ENCODE results near the gene PRRG3. TPM values are rescaled to one million over a fixed set of nuclear protein-coding genes. Genes with fewer than 3 reads are reported as not detected.

Gene PRRG3
- total and polyA plus RNA-seq, 2 donors (not counting 3 experiments of a cell fraction or from before 2014, with no cell fraction given), result not detected

DNA sequence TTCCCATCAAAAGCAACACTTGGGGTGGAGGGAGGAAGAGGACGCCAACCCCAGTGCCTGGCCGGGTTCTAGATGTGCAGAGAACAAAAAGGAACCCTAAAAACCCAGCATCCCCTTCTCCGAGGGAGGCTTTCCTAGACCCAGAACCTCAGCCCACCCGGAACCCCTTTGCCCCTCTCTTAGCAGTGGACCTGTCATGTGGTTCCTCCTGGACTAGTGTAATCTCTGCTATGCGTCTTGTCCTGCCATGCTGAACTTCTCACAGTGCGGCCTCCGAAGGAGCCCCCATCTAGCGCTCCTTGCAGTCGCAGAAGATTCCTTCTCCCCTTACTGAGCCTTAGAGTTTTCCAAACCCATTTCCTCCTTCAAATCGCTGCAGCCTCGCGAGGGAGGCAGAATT, 1.1 kb upstream of the PRRG3 start:
- Histone ChIP-seq H3K27me3 (ENCODE audit: control insufficient read depth in 2 of 2, insufficient read depth in 2 of 2, low read length in 2 of 2) (no peaks in the 10 kb centered on the region), H4K20me1 (replicated peaks; ENCODE audit: control insufficient read depth, extremely low read depth, insufficient read depth, low read length) (no peaks in the 10 kb centered on the region), H3K27ac (ENCODE audit: insufficient read depth, low read depth, low read length) (no peak overlapping the region), H3K9ac (replicated peaks; ENCODE audit: extremely low read depth, insufficient read depth, low read length) (no peak overlapping the region), H3K4me2 (ENCODE audit: insufficient read depth, low read length) (no peak overlapping the region), H3K9me3 (replicated peaks; ENCODE audit: control insufficient read depth, insufficient read depth, low read length) (no peaks in the 10 kb centered on the region), H2AFZ (ENCODE audit: low read depth, low read length) (no peak overlapping the region), H3K79me2 (ENCODE audit: control insufficient read depth, insufficient read depth, low read length) (no peaks in the 10 kb centered on the region), H3K4me3 (replicated peaks in 1 of 3; ENCODE audit: insufficient read depth in 1 of 3, low read depth in 1 of 3, low read length in 3 of 3) (no peak overlapping the region), H3K36me3 (ENCODE audit: control insufficient read depth in 2 of 2, extremely low read depth in 1 of 2, insufficient read depth in 2 of 2, low read length in 2 of 2) (no peaks in the 10 kb centered on the region), H3K4me1 (ENCODE audit: control insufficient read depth, extremely low read depth, insufficient read depth, low read length) (no peaks in the 10 kb centered on the region), H3K9me1 (replicated peaks; ENCODE audit: control insufficient read depth, extremely low read depth, insufficient read depth, low read length) (no peaks in the 10 kb centered on the region)
- FAIRE-seq, result no peak
- POLR2A ChIA-PET, result no interaction called here
- no TSS peak for BruUV-seq (replicated peaks)
- dilution Hi-C loops (cut with MboI; ENCODE audit: extremely low pct_ligation_motif_present, low sequenced_read_pairs) (no loop called here), intact Hi-C loops (cut with micrococcal nuclease) (no loop called here)
- CTCF ChIA-PET, result no interaction called here
- TF ChIP-seq EZH2 (IDR thresholded peaks at IDR 0.05; ENCODE audit: borderline replicate concordance, low read depth, low read length, severe bottlenecking), result no peak
- TF ChIP-seq POLR2AphosphoS5 (IDR thresholded peaks at IDR 0.05; ENCODE audit: insufficient read depth, low read depth, low read length), result no peak
- TF ChIP-seq, protein P1, sequence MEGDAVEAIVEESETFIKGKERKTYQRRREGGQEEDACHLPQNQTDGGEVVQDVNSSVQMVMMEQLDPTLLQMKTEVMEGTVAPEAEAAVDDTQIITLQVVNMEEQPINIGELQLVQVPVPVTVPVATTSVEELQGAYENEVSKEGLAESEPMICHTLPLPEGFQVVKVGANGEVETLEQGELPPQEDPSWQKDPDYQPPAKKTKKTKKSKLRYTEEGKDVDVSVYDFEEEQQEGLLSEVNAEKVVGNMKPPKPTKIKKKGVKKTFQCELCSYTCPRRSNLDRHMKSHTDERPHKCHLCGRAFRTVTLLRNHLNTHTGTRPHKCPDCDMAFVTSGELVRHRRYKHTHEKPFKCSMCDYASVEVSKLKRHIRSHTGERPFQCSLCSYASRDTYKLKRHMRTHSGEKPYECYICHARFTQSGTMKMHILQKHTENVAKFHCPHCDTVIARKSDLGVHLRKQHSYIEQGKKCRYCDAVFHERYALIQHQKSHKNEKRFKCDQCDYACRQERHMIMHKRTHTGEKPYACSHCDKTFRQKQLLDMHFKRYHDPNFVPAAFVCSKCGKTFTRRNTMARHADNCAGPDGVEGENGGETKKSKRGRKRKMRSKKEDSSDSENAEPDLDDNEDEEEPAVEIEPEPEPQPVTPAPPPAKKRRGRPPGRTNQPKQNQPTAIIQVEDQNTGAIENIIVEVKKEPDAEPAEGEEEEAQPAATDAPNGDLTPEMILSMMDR (IDR thresholded peaks at IDR 0.05; ENCODE audit: extremely low read depth in 1 of 2, insufficient read depth in 1 of 2, low read depth in 1 of 2, low read length in 2 of 2), result no peak
- no peak for TF ChIP-seq FOS (IDR thresholded peaks at IDR 0.05; ENCODE audit: borderline replicate concordance, insufficient read depth, low read length)
- no peak for TF ChIP-seq JUN (IDR thresholded peaks at IDR 0.05; ENCODE audit: borderline replicate concordance, insufficient read depth, insufficient read length, low read depth)
- no peak for TF ChIP-seq POLR2A (IDR thresholded peaks at IDR 0.05; ENCODE audit: low read depth, low read length)
- TF ChIP-seq GATA2 (IDR thresholded peaks at IDR 0.05; ENCODE audit: insufficient read depth, insufficient read length, low read depth, low read length), result no peak
- TF ChIP-seq, protein P2, sequence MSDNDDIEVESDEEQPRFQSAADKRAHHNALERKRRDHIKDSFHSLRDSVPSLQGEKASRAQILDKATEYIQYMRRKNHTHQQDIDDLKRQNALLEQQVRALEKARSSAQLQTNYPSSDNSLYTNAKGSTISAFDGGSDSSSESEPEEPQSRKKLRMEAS (IDR thresholded peaks at IDR 0.05; ENCODE audit: insufficient read depth, insufficient read length), result no peak
- no peak for DNase-seq (ENCODE audit: low read depth, low spot score)
